T-cell (primary cell): ENCODE measurements around the gene AIFM1. TPM values are rescaled to one million over a fixed set of nuclear protein-coding genes. Genes with fewer than 3 reads are reported as not detected.

Experiments
- ATAC-seq, 4 experiments: fragments of 200-7000 bp in 3 of 4; fragments of 150-1000 bp in 1 of 4; cut with Tn5 transposase; replicated peaks in 1 of 4; 1 replicate in 3 of 4; 2 replicates in 1 of 4; pipeline ENCODE4 v1.10.0; 2021; ENCODE audit warnings: moderate library complexity in 3 of 4, mild to moderate bottlenecking in 2 of 4, moderate number of reproducible peaks in 1 of 4
- CTCF ChIA-PET, 2 donors: fragments of 300-600 bp; sonication (Branson Sonifier 250); formaldehyde crosslinking; loops; one replicate each; lab custom pipeline; 2022; ENCODE audit warnings: antibody characterized with exemption in 2 of 2; lab: Charles Lee
- POLR2A ChIA-PET, 2 donors: fragments of 300-600 bp; sonication (Branson Sonifier 250); formaldehyde crosslinking; loops; one replicate each; lab custom pipeline; 2022; ENCODE audit warnings: antibody characterized with exemption in 2 of 2; lab: Charles Lee
- DNase-seq, 35 experiments: peaks; one replicate each; pipeline versions ENCODE4 v3.0.0 to v3.0.0-alpha.2; 2013 to 2023
- H3K27ac ChIP-seq: one replicate; pipeline ENCODE4 v1.5.1; 2013; ENCODE audit warnings: low read length
- H3K27me3 ChIP-seq, 2 experiments: replicated peaks in 1 of 2; 1 replicate in 1 of 2; 2 replicates in 1 of 2; pipeline versions ENCODE4 v1.6.1 to v1.7.0; 2013; ENCODE audit warnings: low read length in 1 of 2, mixed read lengths in 1 of 2; ENCODE audit not compliant: control insufficient read depth in 2 of 2, insufficient read depth in 2 of 2; ENCODE audit errors: extremely low read depth in 1 of 2
- H3K36me3 ChIP-seq, 2 donors: 1 replicate in 1 of 2; 2 replicates in 1 of 2; pipeline versions ENCODE4 v1.6.1 to v1.7.0; 2013; ENCODE audit warnings: low read length in 1 of 2; ENCODE audit not compliant: control insufficient read depth in 2 of 2, insufficient read depth in 1 of 2; ENCODE audit errors: extremely low read depth in 1 of 2
- H3K4me1 ChIP-seq, 2 experiments: 1 replicate in 1 of 2; 2 replicates in 1 of 2; pipeline versions ENCODE4 v1.6.1 to v1.7.0; 2013; ENCODE audit warnings: low read length in 2 of 2, mixed read lengths in 1 of 2; ENCODE audit not compliant: insufficient read depth in 2 of 2, control insufficient read depth in 1 of 2; ENCODE audit errors: extremely low read depth in 1 of 2
- H3K4me3 ChIP-seq, 2 donors: 1 replicate in 1 of 2; 2 replicates in 1 of 2; pipeline versions ENCODE4 v1.5.1 to v1.7.0; 2013; ENCODE audit warnings: mild to moderate bottlenecking in 2 of 2, low read length in 1 of 2, moderate library complexity in 1 of 2; ENCODE audit not compliant: control insufficient read depth in 1 of 2; ENCODE audit errors: extremely low read depth in 1 of 2
- H3K9me3 ChIP-seq: 2 replicates; pipeline ENCODE4 v1.7.0; 2013
- H3K27ac Mint-ChIP-seq, 2 donors: one replicate each; pipeline ENCODE4 v1.8.0; 2020 to 2021; ENCODE audit warnings: mild to moderate bottlenecking in 2 of 2, mixed read lengths in 2 of 2
- H3K27me3 Mint-ChIP-seq, 2 donors: one replicate each; pipeline ENCODE4 v1.8.0; 2021 to 2022; ENCODE audit warnings: mixed read lengths in 2 of 2
- H3K36me3 Mint-ChIP-seq: one replicate; pipeline ENCODE4 v1.8.0; 2021; ENCODE audit warnings: mixed read lengths
- H3K4me1 Mint-ChIP-seq, 3 donors: one replicate each; pipeline ENCODE4 v1.8.0; 2020 to 2022; ENCODE audit warnings: mixed read lengths in 3 of 3, mild to moderate bottlenecking in 1 of 3
- H3K4me3 Mint-ChIP-seq, 3 donors: one replicate each; pipeline ENCODE4 v1.8.0; 2020 to 2022; ENCODE audit warnings: mild to moderate bottlenecking in 3 of 3, mixed read lengths in 3 of 3, moderate library complexity in 3 of 3
- H3K9me3 Mint-ChIP-seq, 3 donors: one replicate each; pipeline ENCODE4 v1.8.0; 2020 to 2022; ENCODE audit warnings: mixed read lengths in 3 of 3
- WGBS: methylation state at CpG from one replicate; pipeline ENCODE4 v1.1.5; 2013; ENCODE audit warnings: missing lambda C conversion rate; ENCODE audit not compliant: insufficient coverage; 5-methylcytosine and 5-hydroxymethylcytosine counted together
- total RNA-seq, 35 experiments: library from RNA in 6 of 35; stranded (reverse) in 6 of 35; fragments of 120-200 nt in 1 of 35; gene quantifications; one replicate each; pipeline versions ENCODE4 v1.2.1 to v1.2.4 and lab custom pipeline; 2013 to 2026

The AIFM1 gene
- total RNA-seq, 5 donors from 2014 or later (not counting 1 experiment from before 2014, with no cell fraction given), result 11.2 to 25.0 (median 23.6) TPM

DNA sequence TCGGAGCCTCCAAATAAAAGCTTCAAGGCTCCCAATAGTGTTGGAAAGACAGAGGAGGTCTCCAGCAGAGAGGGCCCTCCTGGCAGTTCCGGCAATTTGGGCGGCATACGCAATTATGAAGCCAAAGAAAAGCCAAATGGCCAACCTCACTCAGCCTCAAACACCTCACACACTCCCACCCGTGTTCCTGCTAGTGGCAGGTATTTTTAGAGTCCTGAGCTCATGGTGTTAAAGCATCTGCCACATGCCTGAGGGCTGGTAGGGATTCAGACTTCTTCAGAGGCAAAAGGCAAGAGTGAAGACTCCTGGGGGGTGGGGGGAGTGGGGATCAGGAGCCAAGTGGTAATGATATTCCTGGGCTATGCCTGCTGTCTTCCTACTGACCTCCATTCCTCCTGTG is 13.5 kb upstream of the AIFM1 start:
- peaks cover 0 to 9% of the 10 kb centered on the region in 2 donors for H3K36me3 ChIP-seq
- H3K27me3 ChIP-seq, result no peaks in the 10 kb centered on the region
- peak overlapping the region in 1 of 3 donors; percentile 16 for H3K4me3 Mint-ChIP-seq
- ATAC-seq (peak in 1 of 4 experiments; percentile 23), DNase-seq (no peak)
- H3K27ac Mint-ChIP-seq, result peak overlapping the region; percentile 46 to 52
- no peaks in the 10 kb centered on the region for H3K9me3 ChIP-seq
- POLR2A ChIA-PET, result no interaction called here
- CTCF ChIA-PET, result interaction anchor here in 1 of 2 donors (0.6 kb wide), 1 partner anchor 87 kb away, joined by 3 read pairs; no protein-coding TSS in a partner anchor
- H3K36me3 Mint-ChIP-seq, result peaks cover 17% of the 10 kb centered on the region
- peaks cover 46 to 51% (median 47%) of the 10 kb centered on the region in 3 donors for H3K4me1 Mint-ChIP-seq
- no CpG with 5 or more reads among the region's 5 CpGs for WGBS
- H3K27me3 Mint-ChIP-seq, result peaks cover 0 to 4% of the 10 kb centered on the region in 2 donors
- no peaks in the 10 kb centered on the region for H3K9me3 Mint-ChIP-seq
- H3K27ac ChIP-seq, result no peak overlapping the region
- H3K4me3 ChIP-seq, result no peak overlapping the region
- H3K4me1 ChIP-seq, result peaks cover 3 to 52% of the 10 kb centered on the region in 2 experiments

DNA sequence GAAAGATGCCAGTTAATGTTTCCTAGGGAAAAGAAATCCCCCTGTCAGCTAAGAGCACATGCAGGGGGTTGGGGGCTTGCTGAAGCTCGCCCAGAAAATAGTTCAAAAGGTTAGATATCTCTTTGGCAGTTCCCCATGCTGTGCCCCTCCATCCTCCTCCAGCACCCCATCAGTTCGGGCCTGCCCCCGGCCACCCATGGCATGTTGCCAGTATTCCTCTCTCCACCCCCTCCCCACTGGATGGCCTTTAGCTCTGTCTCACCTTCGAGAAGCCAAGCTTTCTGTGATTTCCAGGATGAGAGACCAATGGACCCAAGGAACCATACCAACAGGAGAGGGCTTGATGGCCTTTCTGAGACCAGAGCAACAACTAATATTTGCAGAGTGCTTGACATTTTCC is 11.3 kb upstream of the AIFM1 start:
- Histone ChIP-seq H3K36me3 (peaks cover 0 to 9% of the 10 kb centered on the region in 2 donors), H3K27me3 (no peaks in the 10 kb centered on the region), H3K9me3 (no peaks in the 10 kb centered on the region), H3K27ac (no peak overlapping the region), H3K4me1 (peaks cover 2 to 41% of the 10 kb centered on the region in 2 experiments), H3K4me3 (no peak overlapping the region)
- POLR2A ChIA-PET, result no interaction called here
- no peak for DNase-seq
- H3K36me3 Mint-ChIP-seq, result peaks cover 17% of the 10 kb centered on the region
- CTCF ChIA-PET, result interaction anchor here (0.6 to 1.4 kb wide), 2 partner anchors 96 to 107 kb away, joined by 3 to 4 read pairs; no protein-coding TSS in a partner anchor
- no peaks in the 10 kb centered on the region for H3K9me3 Mint-ChIP-seq
- WGBS, result 80% methylated on average over 1 of the region's 4 CpGs
- H3K27me3 Mint-ChIP-seq, result peaks cover 0 to 4% of the 10 kb centered on the region in 2 donors
- no peak for ATAC-seq
- H3K4me1 Mint-ChIP-seq, result peaks cover 46 to 59% (median 56%) of the 10 kb centered on the region in 3 donors
- peak overlapping the region in 1 of 3 donors; percentile 11 for H3K4me3 Mint-ChIP-seq
- H3K27ac Mint-ChIP-seq, result peak overlapping the region in 1 of 2 donors; percentile 53

GRCh38 chrX:130176354-130176776 is 10.7 kb upstream of the AIFM1 start:
- Mint-ChIP-seq H3K9me3 (no peaks in the 10 kb centered on the region), H3K36me3 (peaks cover 17% of the 10 kb centered on the region), H3K27ac (peak overlapping the region; percentile 64), H3K27me3 (peaks cover 0 to 4% of the 10 kb centered on the region in 2 donors), H3K4me3 (peak overlapping the region in 2 of 3 donors; percentile 2 to 45), H3K4me1 (peaks cover 46 to 59% (median 56%) of the 10 kb centered on the region in 3 donors)
- DNase-seq (no peak), ATAC-seq (no peak)
- H3K36me3 ChIP-seq, result peaks cover 0 to 9% of the 10 kb centered on the region in 2 donors
- H3K9me3 ChIP-seq, result no peaks in the 10 kb centered on the region
- H3K4me1 ChIP-seq, result peaks cover 2 to 42% of the 10 kb centered on the region in 2 experiments
- POLR2A ChIA-PET, result interaction anchor here (0.5 to 0.6 kb wide), 2 partner anchors 18 to 90 kb away, joined by 3 to 8 read pairs; no protein-coding TSS in a partner anchor
- no peak overlapping the region for H3K4me3 ChIP-seq
- CTCF ChIA-PET, result interaction anchor here (1.3 to 1.4 kb wide), 2 partner anchors 95 to 97 kb away, joined by 3 read pairs; no protein-coding TSS in a partner anchor
- H3K27ac ChIP-seq, result no peak overlapping the region
- H3K27me3 ChIP-seq, result no peaks in the 10 kb centered on the region

DNA sequence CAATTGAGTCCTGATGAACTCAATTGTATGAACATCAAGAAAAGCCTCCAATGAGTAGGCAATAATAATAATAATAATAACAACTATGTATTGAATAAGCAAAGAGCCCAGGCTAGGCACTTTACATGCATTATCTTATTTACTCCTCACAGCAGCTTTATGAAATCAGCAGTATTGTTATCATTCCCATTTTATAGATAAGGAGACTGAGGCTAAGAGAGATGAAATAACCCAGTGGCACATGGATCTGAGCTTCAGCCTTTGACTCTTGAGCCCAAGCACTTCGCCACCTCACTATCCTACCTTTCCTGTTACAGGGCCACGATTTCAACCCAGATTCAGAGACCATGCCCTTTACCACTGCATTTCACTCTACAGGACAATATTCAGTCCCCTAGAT is 9.3 kb upstream of the AIFM1 start:
- peaks cover 2 to 51% of the 10 kb centered on the region in 2 experiments for H3K4me1 ChIP-seq
- CTCF ChIA-PET, result interaction anchor here (0.6 to 1.4 kb wide), 3 partner anchors 11 to 95 kb away, joined by 3 read pairs; no protein-coding TSS in a partner anchor
- ATAC-seq (no peak), DNase-seq (no peak)
- peak overlapping the region; percentile 39 to 88 for H3K27ac Mint-ChIP-seq
- WGBS, result no CpG with 5 or more reads among the region's 2 CpGs
- H3K9me3 ChIP-seq, result no peaks in the 10 kb centered on the region
- POLR2A ChIA-PET, result interaction anchor here in 1 of 2 donors (0.6 kb wide), 1 partner anchor 16 kb away, joined by 3 read pairs; no protein-coding TSS in a partner anchor
- H3K27me3 ChIP-seq, result no peaks in the 10 kb centered on the region
- peaks cover 0 to 9% of the 10 kb centered on the region in 2 donors for H3K36me3 ChIP-seq
- no peak overlapping the region for H3K27ac ChIP-seq
- peaks cover 0 to 4% of the 10 kb centered on the region in 2 donors for H3K27me3 Mint-ChIP-seq
- peak overlapping the region in 1 of 3 donors; percentile 89 for H3K4me3 Mint-ChIP-seq
- no peaks in the 10 kb centered on the region for H3K9me3 Mint-ChIP-seq
- peaks cover 54 to 64% (median 58%) of the 10 kb centered on the region in 3 donors for H3K4me1 Mint-ChIP-seq
- H3K36me3 Mint-ChIP-seq, result peaks cover 16% of the 10 kb centered on the region
- H3K4me3 ChIP-seq, result no peak overlapping the region

GRCh38 chrX:130174045-130174704 is 8.5 kb upstream of the AIFM1 start:
- no peaks in the 10 kb centered on the region for H3K9me3 ChIP-seq
- Mint-ChIP-seq H3K9me3 (no peaks in the 10 kb centered on the region), H3K36me3 (peaks cover 10% of the 10 kb centered on the region), H3K4me3 (peak overlapping the region; percentile 89 to 90 (median 89)), H3K4me1 (peaks cover 48 to 56% (median 52%) of the 10 kb centered on the region in 3 donors), H3K27ac (peak overlapping the region; percentile 88 to 94), H3K27me3 (no peaks in the 10 kb centered on the region)
- DNase-seq (no peak), ATAC-seq (no peak)
- 52% methylated on average over 6 of the region's 10 CpGs for WGBS
- H3K27me3 ChIP-seq, result no peaks in the 10 kb centered on the region
- ChIA-PET CTCF (interaction anchor here in 1 of 2 donors (0.6 to 1.4 kb wide), 3 partner anchors 53 to 92 kb away, joined by 3 to 5 read pairs (median 3); no protein-coding TSS in a partner anchor), POLR2A (no interaction called here)
- H3K4me1 ChIP-seq, result peaks cover 2 to 47% of the 10 kb centered on the region in 2 experiments
- peak overlapping the region; percentile 18 for H3K27ac ChIP-seq
- H3K4me3 ChIP-seq, result peak overlapping the region; percentile 41 to 78
- H3K36me3 ChIP-seq, result peaks cover 0 to 7% of the 10 kb centered on the region in 2 donors
